Hematopoietic multipotent progenitor cell treated with erythropoietin and hydrocortisone succinate and interleukin-3 and kit ligand, for 17 days (in vitro differentiated cells): ENCODE data around the gene MYB.
"Not testable (repeated sequence)": the region's sequence is repeated elsewhere in the genome, so short reads cannot be mapped to it uniquely, and the experiment has no call there.

Experiments used
- DNase-seq: peaks from one replicate; pipeline ENCODE4 v3.0.0-alpha.2; 2015; ENCODE audit warnings: low spot score

Gene MYB

DNA sequence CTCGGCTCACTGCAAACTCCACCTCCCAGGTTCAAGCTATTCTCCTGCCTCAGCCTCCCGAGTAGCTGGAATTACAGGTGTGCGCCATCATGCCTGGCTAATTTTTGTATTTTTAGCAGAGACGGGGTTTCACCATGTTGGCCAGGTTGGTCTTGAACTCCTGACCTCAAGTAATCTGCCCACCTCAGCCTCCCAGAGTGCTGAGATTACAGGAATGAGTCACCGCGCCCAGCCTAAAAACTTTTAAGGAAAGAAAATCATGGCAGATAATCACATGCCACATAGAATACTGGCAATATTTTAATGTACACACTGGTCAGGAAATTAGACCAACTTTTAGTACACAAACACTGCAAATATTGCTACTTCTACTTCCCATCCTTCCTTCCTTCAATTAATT, 16.7 kb upstream of the MYB start:
- DNase-seq, result not testable (repeated sequence)

DNA sequence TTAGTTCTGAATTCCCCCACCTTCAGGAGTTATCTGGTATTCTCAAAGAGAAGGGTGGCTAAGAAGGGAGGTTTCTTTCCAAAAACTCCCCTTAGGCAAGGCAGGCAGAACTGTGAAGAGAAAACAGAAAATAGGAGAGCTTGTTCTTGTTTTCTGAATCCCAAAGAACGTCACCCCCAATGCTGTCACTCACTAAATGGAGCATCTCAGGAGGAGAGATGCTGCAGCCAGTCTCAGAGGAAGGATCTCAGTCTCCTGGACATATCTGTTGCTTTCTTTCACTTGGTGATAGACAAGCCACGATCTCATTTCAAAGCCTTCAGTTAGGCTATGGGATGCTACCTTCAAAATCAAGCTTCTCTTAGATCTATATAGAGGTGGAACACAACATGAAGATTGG, 16.1 kb upstream of the MYB start:
- DNase-seq, result no peak

DNA sequence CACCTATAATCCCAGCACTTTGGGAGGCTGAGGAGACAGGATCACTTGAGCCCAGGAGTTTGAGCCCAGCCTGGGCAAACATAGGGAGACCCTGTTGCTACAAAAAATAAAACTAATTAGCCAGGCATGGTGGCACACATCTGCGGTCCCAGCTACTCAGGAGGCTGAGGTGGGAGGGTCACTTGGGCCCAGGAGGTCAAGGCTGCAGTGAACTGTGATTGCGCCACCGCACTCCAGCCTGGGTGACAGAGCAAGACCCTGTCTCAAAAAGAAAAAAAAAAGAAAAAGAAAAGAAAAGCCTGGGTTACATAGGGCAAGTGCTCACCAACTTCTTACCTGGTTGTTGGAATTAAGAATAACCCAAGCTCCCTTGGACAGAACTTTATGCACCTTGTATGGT, 14.6 kb upstream of the MYB start:
- DNase-seq, result no peak

DNA sequence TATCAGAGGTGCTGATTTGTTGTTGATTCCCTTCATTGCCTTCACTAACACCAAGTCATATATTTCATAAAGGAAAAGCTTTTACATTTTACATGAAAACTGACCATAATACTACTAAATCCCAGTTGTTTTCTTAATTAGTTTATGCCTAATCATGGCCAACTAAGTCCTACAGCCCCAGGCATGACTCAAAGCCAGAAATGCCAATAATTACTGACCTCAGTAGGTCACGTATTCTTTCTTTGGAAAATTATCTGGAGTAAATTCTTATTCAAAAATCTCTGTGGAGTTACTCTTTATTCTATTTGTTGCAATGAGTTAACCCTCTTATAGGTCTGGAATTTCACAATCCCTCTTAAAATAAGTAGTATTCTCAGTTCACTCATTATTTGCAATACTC, 13.5 kb upstream of the MYB start:
- no peak for DNase-seq

DNA sequence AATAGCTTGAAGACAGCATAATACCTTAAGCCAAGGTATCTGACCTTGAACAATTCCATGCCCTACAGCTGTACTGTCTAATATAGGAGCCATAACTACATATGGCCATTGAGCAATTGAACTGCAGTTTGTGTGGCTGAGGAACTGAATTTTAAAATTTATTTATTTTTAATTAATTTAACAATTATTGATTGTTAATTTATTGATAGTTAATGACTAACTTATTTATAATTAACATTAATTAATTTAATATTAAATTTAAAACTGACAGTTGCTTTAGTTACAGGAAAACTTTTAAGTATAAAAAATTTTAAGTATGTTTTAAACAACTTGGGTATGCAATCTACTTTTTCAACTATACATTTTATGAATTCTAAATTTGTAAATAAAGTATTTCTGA, 12.3 kb upstream of the MYB start:
- no peak for DNase-seq

DNA sequence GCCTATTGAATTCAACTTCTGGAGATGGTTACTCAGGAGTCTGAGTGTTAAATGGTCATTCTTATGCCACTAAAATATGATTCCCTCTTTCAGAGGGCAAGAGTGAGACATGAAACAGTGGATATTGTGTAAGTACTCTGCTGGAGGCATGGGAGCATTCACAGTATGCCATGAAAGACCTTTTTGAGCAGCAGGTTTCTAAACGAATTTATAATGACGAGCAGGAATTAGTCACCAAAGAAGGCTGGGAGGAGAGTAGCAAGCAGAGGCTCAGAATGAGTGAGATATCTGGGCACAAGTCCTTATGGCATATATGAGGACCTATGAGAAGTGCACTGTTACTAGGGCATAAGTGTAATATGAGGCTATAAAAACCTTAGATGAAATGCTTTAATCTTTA, 10.9 kb upstream of the MYB start:
- no peak for DNase-seq

DNA sequence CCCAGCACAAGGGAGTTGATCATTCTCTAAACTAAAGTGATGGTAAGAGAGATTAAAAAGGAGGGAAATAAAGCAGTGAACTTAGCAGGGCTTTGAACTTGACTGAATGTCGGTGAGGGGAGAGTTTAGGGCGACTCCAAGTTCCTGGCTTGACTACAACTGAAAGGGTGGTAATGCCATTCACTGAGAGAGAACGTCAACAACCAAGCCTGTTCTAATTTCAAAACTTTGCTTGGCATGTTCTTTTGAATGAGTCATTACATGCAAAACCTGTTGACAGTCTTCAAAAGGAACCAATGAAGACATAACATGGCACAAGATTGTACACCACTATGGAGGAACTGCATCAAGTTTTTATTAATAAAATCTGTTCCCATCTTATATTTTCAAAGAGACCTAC, 10.3 kb upstream of the MYB start:
- DNase-seq, result no peak

DNA sequence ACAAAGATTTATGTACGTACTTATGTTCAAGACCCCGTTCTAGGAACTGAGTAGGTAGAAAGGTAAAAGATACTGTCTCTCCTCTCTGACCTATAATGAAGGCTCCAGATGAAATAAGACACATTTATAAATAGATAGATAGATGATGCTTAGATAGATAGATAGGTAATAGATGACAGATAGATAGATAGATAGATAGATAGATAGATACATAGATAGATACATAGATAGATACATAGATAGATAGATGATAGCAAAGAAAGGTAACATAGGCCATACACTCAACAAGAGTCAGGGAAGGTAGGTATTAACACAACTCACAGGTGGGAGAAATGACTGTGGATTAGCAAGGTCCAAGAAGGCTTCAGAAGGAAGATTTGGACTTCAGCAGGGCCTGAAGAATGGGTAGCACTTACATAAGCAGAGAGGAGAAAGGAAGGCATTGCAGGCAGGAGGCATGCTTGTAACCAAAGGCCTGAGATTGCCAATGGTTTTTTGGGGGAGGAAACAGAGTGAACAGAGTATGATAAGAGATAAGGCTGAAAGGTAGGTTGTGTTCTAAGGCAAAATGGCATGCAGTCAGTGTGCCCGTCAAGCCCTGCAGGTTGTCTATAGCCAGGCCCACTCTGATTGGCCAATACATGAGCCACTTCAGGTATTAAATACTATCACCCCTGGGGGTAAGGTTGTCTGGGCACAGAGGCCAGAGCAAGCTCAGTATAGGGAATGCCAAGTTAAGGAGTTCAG, 7.7 kb upstream of the MYB start:
- DNase-seq, result no peak

DNA sequence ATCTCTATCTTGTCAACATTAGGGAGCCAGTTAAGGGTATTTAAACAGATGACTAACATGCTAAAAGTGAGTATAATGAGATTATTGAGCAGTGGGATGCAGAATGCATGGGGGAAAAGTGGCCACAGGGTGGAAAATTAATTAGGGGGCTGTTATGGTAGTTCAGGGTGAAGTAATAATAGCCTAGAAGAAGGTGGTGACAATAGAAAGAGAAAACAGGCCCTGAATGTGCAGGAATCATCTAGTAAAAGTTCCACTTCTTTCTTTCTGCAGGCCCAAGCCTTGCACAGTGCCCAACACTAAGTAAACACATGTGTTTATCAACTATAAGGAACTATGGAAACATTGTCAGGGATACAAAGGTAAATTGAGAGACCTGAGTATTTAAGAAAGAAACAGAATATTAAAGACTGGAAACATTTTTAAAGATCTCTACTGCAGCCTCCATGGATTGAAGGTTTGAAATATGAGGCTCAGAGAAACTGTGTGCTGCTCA, 7.1 kb upstream of the MYB start:
- DNase-seq, result no peak

DNA sequence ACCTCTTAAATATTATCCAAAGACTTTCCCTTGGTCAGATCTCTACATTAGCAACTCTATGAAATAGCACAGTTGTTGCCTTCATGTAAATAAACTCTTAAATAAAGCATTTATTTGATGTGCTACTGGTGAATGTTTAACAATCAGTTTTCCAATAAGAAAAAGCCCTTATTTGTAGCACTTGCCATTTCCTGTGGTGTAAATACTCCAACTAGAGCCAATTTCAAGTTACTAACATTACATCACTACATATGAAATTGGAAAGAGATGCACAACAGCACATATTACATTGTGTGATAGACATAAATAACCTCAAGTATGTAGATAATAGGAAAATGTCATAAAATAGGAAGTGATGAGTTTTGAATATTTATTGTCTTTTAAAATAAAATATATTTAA, 5.0 kb upstream of the MYB start:
- no peak for DNase-seq

DNA sequence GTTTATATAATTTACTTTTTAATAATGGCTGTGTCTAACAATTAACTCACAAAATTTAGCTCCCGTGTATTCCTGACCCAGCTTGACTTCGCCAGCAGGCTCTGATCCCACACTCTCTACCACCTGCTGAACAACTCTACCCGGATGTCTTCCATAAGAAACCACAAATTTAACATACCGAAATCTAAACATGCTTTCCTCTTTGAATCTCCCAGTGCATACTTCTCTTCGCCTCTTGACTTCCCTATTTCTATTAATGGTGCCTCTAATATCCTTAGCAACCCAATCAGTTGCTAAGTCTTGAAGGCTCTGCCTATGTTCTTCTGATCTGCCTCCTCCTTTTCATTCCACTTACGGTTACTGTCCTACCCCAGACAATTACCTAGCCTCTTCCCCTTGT, 4.6 kb upstream of the MYB start:
- DNase-seq, result no peak

DNA sequence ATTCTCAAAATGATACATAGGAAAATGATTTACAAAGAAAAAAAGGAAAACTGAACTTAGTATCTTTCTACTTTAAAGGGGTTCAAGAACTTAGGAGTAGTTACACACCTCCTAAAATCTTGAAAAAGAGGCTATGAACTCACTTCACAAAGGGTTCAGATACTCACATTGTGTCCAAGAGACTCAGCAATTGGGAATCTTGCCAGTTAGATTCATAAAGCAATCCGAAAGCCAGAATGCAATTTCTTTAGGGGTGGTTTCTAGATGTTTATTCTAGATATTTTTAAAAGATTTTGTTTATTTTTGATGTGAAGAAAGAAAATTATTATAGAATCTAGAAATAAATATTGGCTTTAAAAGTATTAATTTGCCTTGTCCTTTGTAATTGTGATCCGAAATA, 1.7 kb upstream of the MYB start:
- DNase-seq, result no peak

DNA sequence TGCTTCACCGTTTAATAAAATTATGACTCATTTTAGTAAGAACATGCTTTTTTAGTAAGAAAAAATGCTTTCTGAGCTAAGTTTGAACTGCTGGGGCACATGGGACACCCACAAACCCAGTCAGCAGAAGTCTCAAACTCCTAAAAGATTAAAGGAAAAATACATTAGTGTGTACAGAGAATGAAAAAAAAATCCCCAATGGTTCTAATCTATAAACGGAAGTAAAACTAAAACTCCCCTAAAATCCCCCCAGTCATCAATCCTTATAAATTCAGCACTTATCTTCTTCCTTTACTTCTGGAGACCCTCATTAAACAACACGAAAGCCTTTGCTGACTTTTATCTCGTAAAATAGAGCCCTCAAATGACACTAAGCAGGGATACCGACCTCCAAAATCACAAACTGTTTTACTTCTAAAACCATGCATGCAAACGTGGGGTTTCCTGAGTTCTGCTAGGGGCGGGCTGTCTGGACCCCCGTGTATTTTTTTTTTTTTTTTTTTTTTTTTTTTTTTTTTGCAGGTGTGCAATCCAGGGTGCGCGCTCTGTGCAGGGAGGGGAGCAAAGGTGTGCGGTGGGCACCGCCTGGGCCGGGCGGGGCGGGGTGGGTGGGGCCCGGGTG, 1.1 kb upstream of the MYB start:
- DNase-seq, result no peak

DNA sequence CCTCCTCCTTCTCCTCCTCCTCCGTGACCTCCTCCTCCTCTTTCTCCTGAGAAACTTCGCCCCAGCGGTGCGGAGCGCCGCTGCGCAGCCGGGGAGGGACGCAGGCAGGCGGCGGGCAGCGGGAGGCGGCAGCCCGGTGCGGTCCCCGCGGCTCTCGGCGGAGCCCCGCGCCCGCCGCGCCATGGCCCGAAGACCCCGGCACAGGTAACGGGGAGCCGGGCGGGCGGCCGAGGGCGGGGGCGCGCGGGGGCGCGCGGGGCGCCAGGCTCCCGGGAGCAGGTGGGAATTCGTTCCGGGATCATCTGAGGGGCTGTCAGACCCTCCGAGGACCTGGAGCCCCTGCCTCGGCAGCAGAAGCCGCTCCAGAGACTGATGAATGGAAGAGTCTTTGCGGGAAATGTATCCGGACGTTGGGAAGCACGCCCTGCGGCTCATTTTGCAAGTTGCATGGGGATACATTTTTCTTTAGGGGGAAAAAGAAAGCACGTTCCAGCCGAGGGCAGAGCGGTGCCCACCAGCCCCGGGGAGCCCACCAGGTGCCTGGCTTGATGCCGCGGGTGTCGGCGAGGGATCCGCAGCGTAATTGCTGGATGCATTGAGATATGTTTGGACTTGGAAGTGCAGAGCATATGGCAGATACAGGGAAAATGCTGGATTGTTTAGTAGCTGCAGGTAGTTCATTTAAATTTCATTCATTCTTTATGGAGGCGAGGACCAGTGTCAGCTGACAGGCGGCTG, 394 bp downstream of the MYB start:
- no peak for DNase-seq

DNA sequence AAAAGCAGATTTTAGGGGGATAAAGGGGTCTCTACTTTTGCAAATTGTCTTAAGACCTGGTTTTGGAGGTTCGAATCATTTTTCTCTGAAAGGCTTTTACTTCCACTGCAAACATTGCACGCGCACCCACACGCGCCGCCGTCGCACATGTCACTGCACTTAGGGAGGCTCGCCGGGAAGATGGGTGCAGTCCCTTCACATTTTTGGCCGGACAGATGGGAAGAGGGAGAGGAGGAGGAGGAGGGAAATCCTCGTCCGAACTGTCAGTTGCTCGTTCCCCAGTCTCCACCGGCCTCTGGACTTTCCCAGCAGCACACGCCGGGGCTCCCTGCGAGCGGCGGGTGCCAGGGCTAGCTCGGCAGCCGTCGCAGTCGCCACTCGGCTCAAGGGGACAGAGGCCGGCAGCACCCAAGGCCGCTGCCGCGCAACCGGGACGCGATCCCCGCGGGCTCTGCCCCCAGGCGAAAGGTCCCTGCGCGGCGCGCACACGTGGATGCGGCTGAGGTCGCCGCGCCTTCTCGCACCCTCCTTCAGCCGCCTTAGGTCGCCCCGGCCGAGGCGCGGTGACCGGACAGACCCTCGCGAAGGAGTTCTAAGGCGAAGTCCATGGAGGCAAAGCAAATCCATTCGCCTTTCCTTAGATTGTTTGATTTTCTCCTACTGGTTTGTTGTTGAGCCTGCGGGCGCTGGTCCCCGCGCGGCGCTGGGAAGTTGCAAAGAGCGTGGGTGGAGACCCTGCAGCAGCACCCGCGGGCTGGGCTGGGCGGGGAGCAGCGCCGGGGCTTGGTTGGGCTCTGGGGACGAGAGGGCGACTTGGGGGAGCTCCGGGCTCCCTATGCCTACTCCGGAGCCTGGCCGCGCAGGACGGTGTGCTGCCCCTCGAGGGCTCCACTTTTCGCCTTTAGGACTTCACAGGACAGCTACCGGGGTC, 1.2 kb downstream of the MYB start:
- DNase-seq, result no peak

DNA sequence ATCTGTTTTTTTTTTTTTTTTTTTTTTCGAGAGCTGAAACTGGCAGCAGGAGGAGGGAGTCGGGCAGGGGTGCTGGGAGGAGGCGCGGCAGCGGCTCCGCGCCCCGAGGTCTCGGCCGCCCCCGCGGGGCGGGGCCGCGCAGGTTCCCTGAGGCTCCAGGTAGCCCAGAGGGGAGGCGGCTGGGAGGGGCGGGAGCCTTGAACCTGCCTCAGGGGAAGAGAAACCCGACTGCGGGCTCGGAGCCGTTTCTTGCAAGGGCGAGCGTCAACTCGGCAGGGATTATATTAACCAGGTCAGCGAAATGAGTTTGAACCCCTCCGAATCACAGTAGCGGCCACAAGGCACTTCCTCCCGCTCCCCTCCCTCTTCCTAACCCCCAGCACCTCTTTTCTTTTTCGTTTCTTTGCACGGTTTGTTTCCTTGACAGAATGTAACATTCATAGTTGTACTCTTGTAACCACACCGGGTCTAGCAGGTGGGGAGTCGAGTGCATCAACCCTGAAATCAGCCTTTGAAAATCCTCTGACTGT, 2.0 kb downstream of the MYB start:
- peak; percentile 42 for DNase-seq

DNA sequence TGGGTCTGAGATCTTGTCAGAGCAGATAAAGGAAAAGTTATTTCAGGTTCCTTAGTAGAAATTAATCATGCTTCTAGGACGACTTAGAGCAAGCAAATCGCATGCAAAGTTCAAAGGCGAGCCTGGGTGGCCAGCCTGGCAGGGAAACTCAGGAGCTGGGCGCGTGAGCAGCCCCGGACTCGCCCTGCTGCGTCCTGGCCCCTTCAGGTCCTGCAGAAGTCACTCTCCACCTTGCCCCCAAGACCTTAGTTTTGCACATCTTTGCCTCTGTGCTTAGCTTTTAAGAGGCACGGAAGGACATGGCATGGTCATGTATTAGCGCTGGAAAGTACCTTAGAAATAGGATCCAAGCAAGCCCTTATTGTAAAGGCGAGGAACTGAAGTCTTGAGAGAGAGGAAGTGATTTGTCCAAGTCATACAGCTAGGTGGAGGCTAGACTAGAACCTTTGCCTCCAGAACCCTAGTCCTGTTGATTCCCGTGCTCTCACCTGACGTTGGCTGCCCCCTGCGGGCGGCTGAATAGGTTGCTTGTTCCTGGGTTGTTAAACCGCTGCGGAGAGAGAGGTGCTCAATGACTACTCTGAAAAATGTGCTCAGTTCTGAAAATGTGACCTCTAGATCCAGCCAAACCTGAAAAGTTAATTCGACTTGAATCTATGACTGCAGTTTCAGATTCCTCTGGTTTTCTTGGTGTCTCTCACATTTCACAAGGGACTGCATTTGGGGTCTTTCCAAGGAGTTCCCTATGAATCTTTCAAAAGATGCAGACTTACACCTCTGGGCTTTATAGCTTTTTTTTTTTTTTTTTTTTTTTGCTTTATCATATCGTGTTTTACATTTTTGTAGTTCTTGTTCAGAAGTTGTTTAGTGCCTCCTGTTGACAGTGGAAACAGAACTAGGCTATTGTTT, 2.7 kb downstream of the MYB start:
- peak; percentile 81 for DNase-seq

DNA sequence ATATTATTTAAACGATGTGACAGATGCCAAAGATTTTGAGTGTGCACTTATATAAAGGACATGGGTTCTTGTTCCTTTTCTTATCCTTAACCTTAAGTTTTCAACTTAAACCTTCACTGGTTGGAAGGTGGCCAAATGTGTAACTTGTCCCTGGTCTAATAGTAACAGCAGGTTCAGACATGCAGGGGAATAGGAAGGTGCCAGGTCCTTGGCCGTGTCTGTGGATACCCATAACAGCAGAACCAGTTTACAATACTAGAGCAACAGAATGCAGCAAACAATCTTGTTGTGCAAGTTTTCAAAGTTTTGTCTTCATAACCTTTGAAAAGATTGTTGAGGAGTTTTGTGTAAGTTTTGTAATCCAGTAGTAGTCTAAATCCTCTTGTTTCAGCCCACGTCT, 4.4 kb downstream of the MYB start:
- peak; percentile 34 for DNase-seq

DNA sequence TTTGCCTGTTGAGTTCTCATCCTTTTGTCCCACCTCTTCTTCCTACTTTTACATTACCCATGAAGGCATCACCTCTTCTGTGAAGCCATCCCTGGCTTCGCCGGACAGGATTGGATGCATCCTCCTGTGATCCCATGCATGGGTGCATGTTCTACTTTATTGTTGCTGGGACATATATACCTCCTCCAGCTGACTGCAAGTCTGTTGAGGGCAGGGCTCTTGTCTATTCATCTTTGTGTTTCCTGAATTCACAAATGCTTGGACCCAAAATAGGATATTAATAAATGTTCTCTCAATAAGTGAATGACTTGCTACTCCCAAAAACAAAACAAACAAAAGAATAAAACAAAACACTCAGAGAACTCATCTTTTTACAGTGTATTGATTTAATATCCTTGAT, 5.1 kb downstream of the MYB start:
- DNase-seq, result no peak

DNA sequence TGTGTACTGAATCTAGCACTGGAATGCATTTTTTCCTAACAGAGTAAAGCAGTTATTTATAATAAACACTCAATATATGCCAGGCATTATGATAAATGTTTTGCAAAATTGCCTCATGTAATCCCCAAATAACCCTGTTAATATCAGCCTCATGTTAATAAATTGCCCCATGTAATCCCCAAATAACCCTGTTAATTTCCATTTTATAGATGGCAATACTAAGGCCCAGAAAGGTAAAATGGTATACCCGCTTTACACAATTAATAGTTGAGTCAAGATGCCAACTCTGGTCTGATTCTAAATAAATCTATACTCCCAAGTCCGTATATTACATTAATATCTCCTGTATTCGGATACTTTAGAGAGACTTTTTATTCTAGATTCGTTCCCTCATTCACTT, 6.3 kb downstream of the MYB start:
- no peak for DNase-seq

DNA sequence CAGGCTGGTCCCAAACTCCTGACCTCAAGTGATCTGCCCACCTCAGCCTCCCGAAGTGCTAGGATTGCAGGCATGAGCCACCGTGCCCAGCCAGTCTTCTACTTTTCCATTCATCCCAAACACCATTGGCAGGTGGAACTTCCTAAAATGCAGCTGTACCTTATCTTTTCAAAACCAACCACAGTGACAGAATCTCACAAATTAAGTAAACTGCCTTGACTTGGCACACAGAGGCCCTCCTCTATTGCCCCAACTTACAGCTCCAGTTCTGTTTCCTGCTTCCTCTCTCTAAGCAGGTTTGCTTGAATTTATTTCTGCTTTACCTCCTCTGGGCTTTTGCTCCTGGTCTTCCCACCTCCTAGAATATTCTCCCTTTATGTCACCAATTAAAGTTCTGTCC, 7.6 kb downstream of the MYB start:
- DNase-seq, result no peak
